AG10803 (cell line): Measurements from ENCODE around the gene NEK1.
A peak's percentile ranks its signal among the peaks of the same experiment; 100 is the strongest.

Source experiments
- DNase-seq: peaks from one replicate; pipeline ENCODE4 v3.0.0; 2010; ENCODE audit warnings: low read depth
- H3K4me3 ChIP-seq: 2 replicates; pipeline ENCODE4 v1.5.1; 2011; ENCODE audit warnings: mild to moderate bottlenecking, low read length, control low read depth
- TF ChIP-seq, protein P1 (sequence below): conservative IDR thresholded peaks from 2 replicates; pipeline ENCODE4 v1.5.1; 2011; ENCODE audit warnings: mild to moderate bottlenecking, low read length, control low read depth, inconsistent platforms

NEK1 gene

DNA sequence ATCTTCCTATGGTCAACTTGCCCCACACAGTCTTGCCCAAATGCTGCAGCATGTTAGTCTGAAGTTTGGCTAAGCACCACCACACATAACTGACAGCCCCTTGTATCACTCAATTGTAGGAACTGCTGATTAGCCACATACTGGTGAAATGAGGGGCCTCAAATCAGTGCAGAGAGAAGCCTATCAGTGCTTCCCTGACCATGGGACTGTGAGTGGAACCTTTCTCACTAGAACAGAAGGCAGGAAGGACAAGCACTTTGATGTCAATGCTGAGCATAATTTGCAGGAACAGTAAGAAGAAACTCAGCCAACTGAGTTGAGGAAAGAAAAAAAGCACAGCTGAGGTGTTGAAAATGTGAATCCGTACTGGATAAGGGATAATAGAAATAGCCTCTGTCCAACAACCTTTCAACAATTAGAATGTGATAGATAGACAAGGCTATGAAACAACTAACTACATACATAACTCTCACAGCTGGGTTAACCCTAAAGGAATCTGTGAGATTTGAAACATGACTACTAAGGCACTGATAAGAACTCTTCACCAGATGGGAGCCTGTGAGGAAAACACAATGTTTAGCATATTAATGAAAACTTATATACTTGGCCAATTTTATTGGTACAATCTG is 205.1 kb downstream of the NEK1 start:
- TF ChIP-seq, protein P1, sequence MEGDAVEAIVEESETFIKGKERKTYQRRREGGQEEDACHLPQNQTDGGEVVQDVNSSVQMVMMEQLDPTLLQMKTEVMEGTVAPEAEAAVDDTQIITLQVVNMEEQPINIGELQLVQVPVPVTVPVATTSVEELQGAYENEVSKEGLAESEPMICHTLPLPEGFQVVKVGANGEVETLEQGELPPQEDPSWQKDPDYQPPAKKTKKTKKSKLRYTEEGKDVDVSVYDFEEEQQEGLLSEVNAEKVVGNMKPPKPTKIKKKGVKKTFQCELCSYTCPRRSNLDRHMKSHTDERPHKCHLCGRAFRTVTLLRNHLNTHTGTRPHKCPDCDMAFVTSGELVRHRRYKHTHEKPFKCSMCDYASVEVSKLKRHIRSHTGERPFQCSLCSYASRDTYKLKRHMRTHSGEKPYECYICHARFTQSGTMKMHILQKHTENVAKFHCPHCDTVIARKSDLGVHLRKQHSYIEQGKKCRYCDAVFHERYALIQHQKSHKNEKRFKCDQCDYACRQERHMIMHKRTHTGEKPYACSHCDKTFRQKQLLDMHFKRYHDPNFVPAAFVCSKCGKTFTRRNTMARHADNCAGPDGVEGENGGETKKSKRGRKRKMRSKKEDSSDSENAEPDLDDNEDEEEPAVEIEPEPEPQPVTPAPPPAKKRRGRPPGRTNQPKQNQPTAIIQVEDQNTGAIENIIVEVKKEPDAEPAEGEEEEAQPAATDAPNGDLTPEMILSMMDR, result no peak
- no peak overlapping the region for H3K4me3 ChIP-seq
- DNase-seq, result peak; percentile 26

DNA sequence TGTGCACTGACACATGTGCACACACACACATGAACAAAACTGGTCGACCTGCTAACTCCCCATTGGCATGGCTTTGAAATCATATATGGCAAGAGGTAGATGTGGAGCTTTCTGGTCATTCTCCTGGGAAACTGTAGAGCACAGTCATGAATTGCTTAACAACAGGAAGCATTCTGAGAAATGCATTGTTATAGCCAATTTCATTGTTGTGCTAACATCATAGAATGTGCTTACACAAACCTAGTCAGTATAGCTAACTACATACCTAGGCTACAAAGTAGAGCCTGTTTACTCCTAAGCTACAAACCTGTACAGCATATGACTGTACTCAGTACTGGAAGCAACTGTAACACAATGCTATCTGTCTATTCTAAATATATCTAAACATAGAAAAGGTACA is 207.4 kb downstream of the NEK1 start:
- TF ChIP-seq, protein P1, result no peak
- H3K4me3 ChIP-seq, result no peak overlapping the region
- peak; percentile 75 for DNase-seq

DNA sequence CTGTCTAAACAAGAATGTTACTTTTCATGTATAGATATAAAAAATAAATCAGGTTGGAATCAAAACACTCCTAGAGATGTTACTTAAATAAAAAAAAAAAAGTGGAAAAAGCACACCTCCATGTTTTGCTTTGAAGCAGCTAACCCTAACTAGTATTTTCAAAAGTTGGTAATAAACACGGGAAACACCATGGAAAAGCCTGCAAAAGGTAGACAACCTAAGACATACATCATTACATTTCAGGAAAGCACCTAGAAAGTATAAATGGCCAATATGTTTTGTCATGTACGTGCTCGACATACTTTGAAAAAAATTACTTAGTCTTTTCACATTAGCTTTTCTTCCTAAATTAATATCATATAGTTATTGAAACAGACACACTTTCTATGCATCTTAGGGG is 211.6 kb downstream of the NEK1 start:
- no peak for DNase-seq
- no peak overlapping the region for H3K4me3 ChIP-seq
- TF ChIP-seq, protein P1, result no peak

DNA sequence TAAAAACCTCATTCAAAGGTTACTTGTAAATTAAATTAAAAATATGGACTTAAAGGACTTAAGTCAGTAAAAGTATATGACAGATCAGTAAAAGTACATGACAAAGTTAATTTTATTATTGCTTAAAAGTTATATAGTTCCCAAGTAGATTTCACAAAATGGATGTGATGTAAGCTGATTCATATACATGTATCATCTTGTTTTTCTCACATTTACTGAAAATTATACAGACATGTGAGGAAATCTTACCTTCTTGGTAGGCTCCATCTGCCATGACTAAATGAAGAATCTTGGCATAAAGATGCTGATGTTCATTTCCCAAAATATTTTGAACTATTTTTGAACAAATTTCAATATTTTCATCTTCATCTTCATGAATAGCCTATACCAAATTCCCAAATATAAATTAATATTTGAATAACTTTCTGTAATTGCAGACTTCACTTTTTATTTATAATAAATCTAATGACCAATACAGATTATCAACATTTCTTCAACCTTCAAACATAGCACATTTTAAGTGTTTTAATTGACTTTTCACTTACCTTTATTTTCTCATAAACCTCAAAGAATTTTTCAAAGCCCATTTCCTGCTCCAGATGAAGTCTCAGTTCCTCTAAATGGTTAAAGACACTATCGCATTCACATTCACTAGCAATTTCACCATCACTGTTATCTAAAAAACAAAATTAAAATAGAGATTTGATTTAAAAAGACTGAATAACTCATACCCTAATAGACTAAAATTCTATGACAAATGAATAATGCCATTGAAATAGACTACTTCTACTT is 212.2 kb downstream of the NEK1 start:
- DNase-seq, result no peak
- H3K4me3 ChIP-seq, result no peak overlapping the region
- TF ChIP-seq, protein P1, result no peak

DNA sequence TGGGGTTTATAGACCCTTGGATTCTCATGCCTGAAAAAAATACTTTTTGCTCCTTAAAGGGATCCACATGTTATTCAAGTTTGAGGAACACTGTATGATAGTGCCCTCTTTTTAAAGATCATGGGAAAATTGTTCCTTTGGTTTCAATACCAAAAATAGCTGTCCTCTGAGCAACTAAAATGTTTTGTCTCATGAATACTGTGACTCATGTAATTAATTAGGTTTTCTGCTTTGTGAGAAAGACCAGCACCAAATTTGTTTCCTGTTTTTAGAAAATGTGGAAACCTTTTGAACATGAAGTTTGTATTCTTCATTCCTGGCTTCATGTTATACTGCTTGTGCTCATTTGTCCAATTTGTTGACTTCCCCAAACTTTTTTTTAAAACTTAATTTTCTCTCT is 214.1 kb downstream of the NEK1 start:
- peak; percentile 92 for DNase-seq
- H3K4me3 ChIP-seq, result no peak overlapping the region
- TF ChIP-seq, protein P1, result no peak

DNA sequence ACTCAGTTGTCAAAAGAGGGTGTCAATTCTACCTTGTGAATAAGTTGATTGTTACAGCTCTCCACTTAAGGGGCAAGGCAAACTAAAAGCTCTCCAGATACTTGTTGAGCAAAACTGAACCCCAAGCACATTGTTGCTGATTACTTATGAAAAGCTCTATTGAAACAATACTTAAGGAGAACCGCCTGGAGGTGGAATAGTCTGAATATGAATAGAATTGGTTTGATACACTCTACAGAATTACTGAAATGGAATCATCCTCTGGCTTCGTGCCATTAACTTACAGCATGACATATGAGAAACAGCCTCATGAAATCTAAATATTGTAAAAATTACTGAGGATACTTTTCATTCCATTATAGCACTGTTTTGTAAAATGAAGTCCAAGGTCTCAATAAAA is 214.6 kb downstream of the NEK1 start:
- DNase-seq, result peak; percentile 75
- H3K4me3 ChIP-seq, result no peak overlapping the region
- TF ChIP-seq, protein P1, result no peak

DNA sequence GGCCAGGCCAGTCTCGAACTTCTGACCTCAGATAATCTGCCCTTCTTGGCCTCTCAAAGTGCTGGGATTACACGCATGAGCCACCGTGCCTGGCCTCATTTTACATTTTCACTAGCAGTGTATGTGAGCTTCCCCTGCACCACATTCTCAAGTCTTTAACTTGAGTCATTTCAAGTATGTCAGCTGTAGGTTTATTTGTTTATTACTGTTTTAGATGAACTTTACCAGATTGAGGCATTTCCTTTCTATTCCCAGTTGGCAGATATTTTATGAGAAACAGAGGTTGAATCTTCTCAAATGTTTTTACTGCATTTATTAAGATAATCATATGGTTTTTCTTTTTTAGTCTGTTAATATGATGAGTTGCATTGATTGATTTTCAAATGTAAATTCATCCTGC is 227.0 kb downstream of the NEK1 start:
- DNase-seq, result peak; percentile 68
- TF ChIP-seq, protein P1, result no peak

More for the DNA sequence above, 227.0 kb downstream of the NEK1 start:
- H3K4me3 ChIP-seq, result no peak overlapping the region
